22Rv1 (cell line): Measurements from ENCODE around the gene IL36A.

ENCODE experiments used
- CTCF ChIP-seq: fragments of 450-650 bp; IDR thresholded peaks from 2 replicates; pipeline ENCODE4 v1.5.1; 2017; ENCODE audit warnings: mild to moderate bottlenecking
- ZFX ChIP-seq: fragments of 450-650 bp; IDR thresholded peaks from 2 replicates; pipeline ENCODE4 v1.6.1; 2017; ENCODE audit warnings: antibody characterized with exemption, borderline replicate concordance

DNA sequence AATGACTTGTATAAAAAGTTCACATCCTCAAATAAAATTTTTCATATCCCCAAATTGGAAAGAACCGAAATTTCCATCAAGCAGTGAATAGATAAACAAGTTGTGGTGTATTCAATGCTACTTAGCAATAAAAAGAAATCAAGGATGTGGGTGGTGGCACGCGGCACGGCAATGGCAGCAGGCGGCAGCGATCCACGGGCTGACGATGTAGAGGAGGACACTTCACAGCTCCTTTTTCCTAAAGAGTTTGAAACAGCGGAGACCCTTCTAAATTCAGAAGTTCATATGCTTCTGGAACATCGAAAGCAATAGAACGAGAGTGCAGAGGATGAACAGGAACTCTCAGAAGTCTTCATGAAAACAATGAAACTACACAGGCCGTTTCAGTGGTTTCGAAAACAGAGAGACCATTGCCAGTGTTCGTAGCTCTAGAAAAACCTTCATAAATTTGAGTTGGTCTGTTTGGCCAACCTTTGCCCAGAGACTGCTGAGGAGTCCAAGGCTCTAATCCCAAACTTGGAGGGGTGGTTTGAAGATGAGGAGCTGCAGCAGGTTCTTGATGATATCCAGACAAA lies 9.8 kb upstream of the IL36A start:
- TF ChIP-seq CTCF (no peak), ZFX (no peak)
